IgD-negative memory B cell (primary cell): ENCODE data around the gene PAK5. TPM values are rescaled to one million over a fixed set of nuclear protein-coding genes. Genes with fewer than 3 reads are reported as not detected.

Experiments
- H3K27ac Mint-ChIP-seq, 3 donors: one replicate each; pipeline ENCODE4 v1.8.0; 2020 to 2022; ENCODE audit warnings: mild to moderate bottlenecking in 3 of 3, mixed read lengths in 3 of 3, moderate library complexity in 1 of 3
- H3K27me3 Mint-ChIP-seq: one replicate; pipeline ENCODE4 v1.8.0; 2021; ENCODE audit warnings: mixed read lengths
- H3K36me3 Mint-ChIP-seq: one replicate; pipeline ENCODE4 v1.8.0; 2020; ENCODE audit warnings: mild to moderate bottlenecking, mixed read lengths
- H3K4me1 Mint-ChIP-seq, 3 donors: one replicate each; pipeline ENCODE4 v1.8.0; 2020 to 2022; ENCODE audit warnings: mixed read lengths in 3 of 3, mild to moderate bottlenecking in 1 of 3
- H3K4me3 Mint-ChIP-seq, 4 donors: one replicate each; pipeline ENCODE4 v1.8.0; 2020 to 2022; ENCODE audit warnings: mild to moderate bottlenecking in 4 of 4, mixed read lengths in 4 of 4, moderate library complexity in 3 of 4
- H3K9me3 Mint-ChIP-seq, 3 donors: one replicate each; pipeline ENCODE4 v1.8.0; 2020 to 2021; ENCODE audit warnings: mixed read lengths in 3 of 3, mild to moderate bottlenecking in 1 of 3
- polyA plus RNA-seq: library from polyadenylated mRNA; unstranded; fragments of 300-500 nt; fragmentation: Illumina TruSeq; gene quantifications from one replicate; pipeline ENCODE4 v1.2.3, GENCODE V29; 2021

PAK5 gene
- polyA plus RNA-seq, 1 donor from 2014 or later: not detected

DNA sequence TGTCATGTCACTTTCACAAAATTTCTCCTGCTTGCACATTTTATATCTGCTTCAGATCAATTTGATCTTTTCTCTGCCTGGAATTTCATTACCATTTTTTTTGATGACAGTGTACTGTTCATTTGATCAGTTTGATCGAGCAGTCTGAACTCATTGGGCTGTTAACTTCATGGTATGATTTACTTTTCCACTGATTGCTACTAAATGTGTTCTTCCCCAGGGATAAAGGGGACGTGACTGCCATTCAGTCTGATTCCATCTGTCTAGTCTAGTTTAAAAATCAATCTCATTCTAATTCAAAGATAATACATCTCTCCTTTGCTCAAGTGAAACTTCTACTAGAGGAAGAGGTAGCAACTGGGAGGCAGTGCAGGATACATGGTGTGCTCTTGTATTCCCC, 303.4 kb downstream of the PAK5 start:
- H3K4me1 Mint-ChIP-seq: no peaks in the 10 kb centered on the region
- H3K9me3 Mint-ChIP-seq: peaks cover 0 to 4% (median 1%) of the 10 kb centered on the region in 3 donors
- no peaks in the 10 kb centered on the region for H3K36me3 Mint-ChIP-seq
- H3K27ac Mint-ChIP-seq: no peak overlapping the region
- no peak overlapping the region for H3K4me3 Mint-ChIP-seq
- H3K27me3 Mint-ChIP-seq: no peaks in the 10 kb centered on the region

DNA sequence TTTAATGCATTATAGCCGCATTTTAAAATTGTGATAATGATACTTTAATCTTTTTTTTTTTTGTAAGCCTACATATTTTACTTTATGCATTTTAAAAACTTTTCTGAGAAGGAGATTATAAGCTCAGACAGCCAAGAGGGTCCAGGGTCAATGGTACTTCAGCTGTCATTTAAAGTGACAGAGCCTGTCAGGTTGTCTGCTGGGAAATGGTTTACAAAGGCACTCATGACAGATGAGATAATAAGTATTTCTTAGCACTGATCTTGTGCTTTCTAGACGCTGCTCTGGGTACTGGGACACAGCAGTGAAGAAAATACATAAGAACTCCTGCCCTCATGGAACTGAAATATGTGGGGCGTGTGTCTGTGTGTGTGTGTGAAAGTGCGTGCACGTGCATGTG, 304.9 kb downstream of the PAK5 start:
- Mint-ChIP-seq H3K4me1 (no peaks in the 10 kb centered on the region), H3K4me3 (no peak overlapping the region), H3K27ac (no peak overlapping the region), H3K36me3 (no peaks in the 10 kb centered on the region), H3K9me3 (peaks cover 0 to 4% (median 1%) of the 10 kb centered on the region in 3 donors), H3K27me3 (no peaks in the 10 kb centered on the region)

DNA sequence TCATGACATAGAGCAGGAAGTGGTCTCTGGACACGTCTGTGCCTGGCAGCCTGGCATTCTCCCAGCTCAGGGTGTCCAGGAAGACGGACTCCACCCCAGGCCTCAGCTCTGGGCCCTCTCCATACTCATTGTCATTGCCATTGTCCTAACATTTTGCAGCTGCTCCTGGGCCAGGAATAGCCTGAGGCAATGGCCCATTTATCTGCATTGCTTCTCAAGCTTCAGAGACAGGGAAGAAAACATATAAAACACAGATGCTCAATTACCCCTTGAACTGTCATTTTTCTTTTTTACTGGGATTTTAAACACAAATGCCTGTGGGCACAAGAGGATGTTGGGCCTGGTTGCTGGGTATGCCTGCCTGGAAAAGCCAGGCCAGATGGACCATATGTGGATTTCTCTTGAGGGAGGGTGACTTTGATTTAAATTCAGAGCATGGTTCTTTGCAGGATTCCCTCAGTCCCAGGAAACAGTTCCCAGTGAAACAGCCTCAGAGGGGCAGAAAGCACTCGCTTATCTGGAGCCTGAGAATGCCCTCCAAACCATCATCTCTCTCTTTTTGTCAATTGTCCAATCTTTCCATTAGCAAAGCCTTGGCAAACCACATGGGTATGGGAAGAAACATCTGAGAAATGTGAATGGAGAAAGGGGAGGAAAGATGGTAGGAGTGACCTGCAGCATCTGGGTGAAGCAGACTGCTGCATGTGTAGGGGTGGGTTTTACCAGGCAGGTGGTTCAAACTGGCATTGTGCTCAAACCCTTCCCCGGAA, 306.6 kb downstream of the PAK5 start:
- Mint-ChIP-seq H3K4me1 (no peaks in the 10 kb centered on the region), H3K27me3 (no peaks in the 10 kb centered on the region), H3K36me3 (no peaks in the 10 kb centered on the region), H3K9me3 (peaks cover 0 to 2% (median 1%) of the 10 kb centered on the region in 3 donors), H3K4me3 (no peak overlapping the region), H3K27ac (no peak overlapping the region)

DNA sequence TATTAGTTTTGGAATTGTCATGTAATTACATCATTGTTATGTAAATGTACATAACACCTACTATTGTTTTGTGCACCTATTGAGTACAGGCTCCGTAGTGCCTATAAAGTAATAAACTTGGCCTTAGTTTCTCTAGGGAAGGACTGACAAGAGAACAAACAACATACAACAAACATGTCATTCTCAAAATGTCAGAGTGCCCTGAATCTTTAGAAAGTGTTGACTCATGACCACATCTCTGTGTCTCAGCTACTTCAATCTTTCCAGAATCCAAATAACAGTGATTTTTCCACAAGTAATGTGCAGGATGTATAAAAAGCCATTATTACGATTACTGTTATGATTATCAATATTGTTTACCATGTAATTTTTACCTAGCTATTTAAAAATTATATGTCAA, 307.3 kb downstream of the PAK5 start:
- Mint-ChIP-seq H3K4me3 (no peak overlapping the region), H3K4me1 (no peaks in the 10 kb centered on the region), H3K27me3 (no peaks in the 10 kb centered on the region), H3K9me3 (peaks cover 0 to under 1% (median 0%) of the 10 kb centered on the region in 3 donors), H3K36me3 (no peaks in the 10 kb centered on the region), H3K27ac (no peak overlapping the region)

DNA sequence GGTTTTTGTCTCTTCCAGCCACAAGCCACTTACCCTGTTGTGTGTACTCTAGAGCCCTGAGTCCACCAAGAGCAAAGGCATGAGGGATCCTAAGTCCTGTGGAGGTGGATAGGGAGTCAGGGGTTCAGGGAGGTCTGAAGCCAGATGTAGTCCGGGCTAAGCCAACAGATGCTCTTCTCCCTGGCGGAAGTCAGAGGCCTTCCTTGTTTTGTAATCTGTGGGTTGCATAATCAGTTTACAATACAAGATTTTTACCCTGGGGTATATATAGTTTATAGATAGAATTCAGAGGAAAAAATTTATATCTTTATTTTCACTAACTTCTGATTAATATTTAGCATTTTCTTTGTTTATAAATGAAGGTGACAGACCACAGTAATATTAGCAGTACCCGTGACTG, 315.2 kb downstream of the PAK5 start:
- Mint-ChIP-seq H3K36me3 (no peaks in the 10 kb centered on the region), H3K9me3 (no peaks in the 10 kb centered on the region), H3K4me1 (no peaks in the 10 kb centered on the region), H3K27ac (no peak overlapping the region), H3K27me3 (peaks cover 7% of the 10 kb centered on the region), H3K4me3 (no peak overlapping the region)

DNA sequence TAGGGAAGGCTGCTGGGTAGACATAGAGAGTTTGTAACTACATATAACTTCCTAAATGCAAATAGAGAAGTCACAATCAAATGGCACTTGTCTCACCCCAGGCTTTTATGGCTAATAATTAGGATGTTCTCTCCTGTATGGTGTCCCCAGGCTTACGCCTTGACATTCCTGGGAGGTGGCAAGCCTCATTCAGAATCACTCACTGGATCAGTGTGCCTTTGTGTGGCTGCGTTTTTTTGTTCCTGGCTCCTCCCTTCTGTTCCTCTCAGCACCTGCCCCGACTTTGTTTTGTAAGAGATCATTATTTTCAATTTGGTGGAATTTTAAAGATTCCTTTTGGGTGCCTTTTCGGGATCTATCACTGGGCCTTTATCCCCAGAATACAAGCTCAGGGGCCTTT, 318.8 kb downstream of the PAK5 start:
- Mint-ChIP-seq H3K27me3 (peaks cover 29% of the 10 kb centered on the region), H3K36me3 (no peaks in the 10 kb centered on the region), H3K4me1 (peaks cover 0 to 2% (median 0%) of the 10 kb centered on the region in 3 donors), H3K27ac (no peak overlapping the region), H3K4me3 (no peak overlapping the region), H3K9me3 (no peaks in the 10 kb centered on the region)

DNA sequence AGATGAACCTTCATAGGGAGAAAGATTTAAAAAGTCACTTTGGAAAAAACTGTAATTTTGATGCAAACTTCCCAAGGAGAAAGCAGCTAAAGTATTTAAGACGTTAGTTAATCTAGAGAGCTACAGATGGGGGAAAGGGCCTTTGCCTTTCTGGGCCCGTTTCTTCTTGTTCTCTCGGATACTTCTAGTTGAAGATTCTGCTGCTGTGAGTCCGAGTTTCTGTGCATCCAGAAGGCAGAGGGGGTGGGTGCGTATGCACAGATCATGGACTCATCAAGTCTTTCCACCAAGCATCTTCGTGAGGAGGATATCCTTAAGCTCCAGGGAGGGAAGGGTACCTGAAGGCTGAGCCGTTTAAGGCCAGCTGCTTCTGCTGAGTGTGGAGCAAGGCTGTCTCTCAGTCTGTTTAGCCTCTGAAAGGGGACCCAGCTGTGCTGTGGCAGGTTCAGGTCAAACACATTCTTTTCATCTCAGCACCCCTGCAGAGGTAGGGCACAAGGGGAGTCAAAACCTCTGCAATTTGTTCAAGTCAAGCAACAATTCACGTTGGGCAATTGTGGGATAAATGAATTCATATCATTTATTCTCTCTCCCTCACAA, 320.2 kb downstream of the PAK5 start:
- Mint-ChIP-seq H3K4me1 (peaks cover 0 to 4% (median 0%) of the 10 kb centered on the region in 3 donors), H3K36me3 (no peaks in the 10 kb centered on the region), H3K4me3 (no peak overlapping the region), H3K9me3 (peaks cover 0 to 2% (median 0%) of the 10 kb centered on the region in 3 donors), H3K27me3 (peaks cover 39% of the 10 kb centered on the region), H3K27ac (no peak overlapping the region)

DNA sequence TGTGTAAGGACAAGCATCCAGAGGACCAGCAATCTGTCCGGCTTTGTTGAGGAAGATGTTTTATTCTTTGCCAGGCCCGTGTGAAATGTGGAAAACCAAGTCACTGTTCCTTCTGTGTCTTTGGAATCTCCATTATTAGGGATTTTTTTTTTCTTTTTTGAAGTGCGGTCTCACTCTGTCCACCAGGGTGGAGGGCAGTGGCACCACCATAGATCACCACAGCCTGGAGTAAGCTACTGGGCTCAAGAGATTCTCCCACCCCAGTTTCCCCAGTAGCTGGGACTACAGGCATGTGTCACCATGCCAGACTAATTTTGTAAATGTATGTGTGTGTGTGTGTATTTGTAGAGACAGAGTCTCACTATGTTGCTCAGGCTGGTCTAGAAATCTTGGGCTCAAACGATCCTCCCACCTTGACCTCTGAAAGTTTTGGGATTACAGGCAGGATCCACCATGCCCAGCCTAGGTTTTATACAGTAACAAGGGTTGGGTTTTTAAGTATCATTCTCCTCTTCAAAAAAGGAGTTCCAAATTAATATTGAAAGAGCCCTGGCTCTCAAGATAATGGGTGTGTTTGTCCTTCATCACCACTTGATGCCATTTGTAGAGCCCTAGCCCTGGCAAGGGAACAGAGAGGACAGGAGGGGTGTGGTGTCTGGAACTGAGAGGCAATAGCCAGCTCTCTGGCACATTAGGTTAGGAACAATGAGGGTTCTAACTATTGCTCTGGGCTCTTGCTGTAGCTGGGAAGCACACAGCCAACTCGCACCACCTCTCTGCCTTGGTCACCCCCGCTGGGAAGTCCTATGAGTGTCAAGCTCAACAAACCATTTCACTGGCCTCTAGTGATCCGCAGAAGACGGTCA, 321.3 kb downstream of the PAK5 start:
- H3K27ac Mint-ChIP-seq: no peak overlapping the region
- H3K27me3 Mint-ChIP-seq: peaks cover 43% of the 10 kb centered on the region
- H3K4me3 Mint-ChIP-seq: no peak overlapping the region
- no peaks in the 10 kb centered on the region for H3K36me3 Mint-ChIP-seq
- H3K9me3 Mint-ChIP-seq: peaks cover 0 to 2% (median 0%) of the 10 kb centered on the region in 3 donors
- peaks cover 0 to 4% (median 0%) of the 10 kb centered on the region in 3 donors for H3K4me1 Mint-ChIP-seq

DNA sequence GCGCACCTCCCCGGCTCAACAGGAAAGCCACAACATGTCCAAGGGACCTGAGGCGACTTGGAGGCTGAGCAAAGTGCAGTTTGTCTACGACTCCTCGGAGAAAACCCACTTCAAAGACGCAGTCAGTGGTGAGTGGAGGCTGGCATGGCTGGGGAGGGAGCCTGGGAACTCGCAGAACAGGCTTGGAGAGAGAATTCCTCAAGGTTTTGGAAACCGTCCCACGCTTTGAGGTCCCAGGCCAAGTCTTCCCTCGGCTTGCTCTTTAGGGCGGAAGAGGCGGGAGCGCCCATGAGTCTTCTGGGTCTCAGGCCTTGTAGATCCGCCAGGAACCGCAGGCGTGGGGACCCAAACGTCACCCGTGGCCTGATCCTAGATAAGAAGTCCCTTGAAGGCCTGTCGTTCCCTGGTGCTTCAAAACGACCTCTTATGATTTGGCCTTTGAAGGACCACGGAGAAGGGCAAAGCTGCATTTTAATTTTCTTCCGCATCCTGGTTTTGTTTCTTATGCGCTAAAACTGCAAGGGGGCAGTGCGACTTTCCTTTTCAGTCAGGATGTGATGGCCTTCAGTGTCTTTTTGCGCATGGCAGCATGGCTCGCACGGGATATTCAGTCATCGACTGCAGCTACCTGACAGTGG, 322.5 kb downstream of the PAK5 start:
- H3K27ac Mint-ChIP-seq: no peak overlapping the region
- H3K9me3 Mint-ChIP-seq: peaks cover 0 to 2% (median 0%) of the 10 kb centered on the region in 3 donors
- peak overlapping the region in 2 of 4 donors; percentile 41 to 60 for H3K4me3 Mint-ChIP-seq
- H3K36me3 Mint-ChIP-seq: no peaks in the 10 kb centered on the region
- peaks cover 0 to 4% (median 0%) of the 10 kb centered on the region in 3 donors for H3K4me1 Mint-ChIP-seq
- peaks cover 47% of the 10 kb centered on the region for H3K27me3 Mint-ChIP-seq

DNA sequence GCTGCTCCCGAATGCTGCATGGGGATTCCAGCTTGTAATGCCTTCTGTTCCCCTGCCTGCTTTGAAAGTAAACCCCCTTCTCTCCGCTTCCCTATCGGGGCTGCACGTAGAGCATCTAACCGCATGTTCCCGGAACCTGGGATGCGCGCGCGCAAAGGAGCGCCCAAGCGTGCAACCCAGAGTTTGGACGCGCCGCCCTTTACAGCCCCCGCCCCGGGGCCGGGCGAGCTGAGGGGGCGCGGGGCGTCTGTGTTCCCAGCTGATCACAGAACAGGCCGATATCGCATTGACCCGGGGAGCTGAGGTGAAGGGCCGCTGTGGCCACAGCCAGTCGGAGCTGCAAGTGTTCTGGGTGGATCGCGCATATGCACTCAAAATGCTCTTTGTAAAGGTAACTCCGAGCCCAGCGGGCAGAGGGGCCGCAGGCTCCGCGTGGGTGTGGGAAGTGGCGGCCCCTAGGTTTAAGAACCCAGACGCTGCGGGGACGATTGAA, 323.1 kb downstream of the PAK5 start:
- Mint-ChIP-seq H3K36me3 (no peaks in the 10 kb centered on the region), H3K4me3 (peak overlapping the region in 2 of 4 donors; percentile 52 to 60), H3K4me1 (peaks cover 0 to 5% (median 1%) of the 10 kb centered on the region in 3 donors), H3K27ac (no peak overlapping the region), H3K27me3 (peaks cover 47% of the 10 kb centered on the region), H3K9me3 (peaks cover 0 to 2% (median 0%) of the 10 kb centered on the region in 3 donors)

DNA sequence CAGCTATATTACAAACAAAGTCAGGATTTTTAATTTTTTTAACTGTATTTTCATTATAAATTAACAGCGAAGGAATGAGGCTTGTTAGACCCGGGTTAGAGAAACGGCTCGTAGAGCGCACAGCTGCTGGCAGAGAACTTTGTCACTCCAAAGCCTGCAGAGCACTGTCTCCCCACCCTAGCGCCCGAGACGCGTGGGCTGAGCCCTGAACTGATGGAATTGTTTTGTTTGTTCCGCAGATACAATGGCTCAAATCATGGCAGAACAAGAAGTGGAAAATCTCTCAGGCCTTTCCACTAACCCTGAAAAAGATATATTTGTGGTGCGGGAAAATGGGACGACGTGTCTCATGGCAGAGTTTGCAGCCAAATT, 323.7 kb downstream of the PAK5 start:
- peaks cover 0 to 2% (median 0%) of the 10 kb centered on the region in 3 donors for H3K9me3 Mint-ChIP-seq
- no peak overlapping the region for H3K27ac Mint-ChIP-seq
- H3K27me3 Mint-ChIP-seq: peaks cover 46% of the 10 kb centered on the region
- no peak overlapping the region for H3K4me3 Mint-ChIP-seq
- H3K4me1 Mint-ChIP-seq: peaks cover 0 to 6% (median 2%) of the 10 kb centered on the region in 3 donors
- no peaks in the 10 kb centered on the region for H3K36me3 Mint-ChIP-seq

DNA sequence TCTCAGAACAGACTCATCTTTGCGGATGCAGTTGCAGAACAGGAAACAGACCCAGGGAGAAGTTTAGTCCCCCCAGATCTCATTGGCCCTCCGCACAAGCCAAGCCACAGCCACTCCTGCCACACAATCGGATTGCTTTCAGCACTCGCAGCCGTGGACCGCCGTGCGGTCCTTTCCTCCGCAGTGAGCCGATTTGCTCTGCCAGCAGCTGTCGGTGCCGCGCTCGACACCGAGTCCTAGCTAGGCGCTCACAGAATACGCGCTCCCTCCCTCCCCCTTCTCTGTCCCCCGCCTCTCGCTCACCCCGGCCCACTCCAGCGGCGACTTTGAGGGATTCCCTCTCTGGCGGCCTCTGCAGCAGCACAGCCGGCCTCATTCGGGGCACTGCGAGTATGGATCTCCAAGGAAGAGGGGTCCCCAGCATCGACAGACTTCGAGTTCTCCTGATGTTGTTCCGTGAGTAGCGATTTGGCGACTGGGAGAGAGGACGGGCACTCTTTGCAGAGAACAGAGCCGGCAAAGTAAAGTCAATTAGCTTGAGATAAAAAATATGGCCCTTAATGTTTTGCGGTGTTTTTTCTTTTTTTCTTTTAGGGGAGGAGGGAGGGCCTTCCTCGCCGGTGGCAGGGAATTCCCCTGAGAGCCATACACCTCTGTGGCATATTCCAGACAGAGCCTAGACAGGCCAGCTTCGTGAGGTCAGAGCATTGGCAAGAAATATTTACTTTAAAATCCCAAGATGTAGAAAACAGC, 324.2 kb downstream of the PAK5 start, which contains the start of gene LAMP5:
Gene LAMP5 (plus strand): TSS at position 130 of the 753 bp plus-strand sequence. CDS start 263 bp downstream, at position 393.
- peaks cover 48% of the 10 kb centered on the region for H3K27me3 Mint-ChIP-seq
- peaks cover 0 to 6% (median 2%) of the 10 kb centered on the region in 3 donors for H3K4me1 Mint-ChIP-seq
- H3K4me3 Mint-ChIP-seq: peak within 1 kb of the TSS in 1 of 4 donors; percentile 61
- H3K9me3 Mint-ChIP-seq: peaks cover 0 to 2% (median 0%) of the 10 kb centered on the region in 3 donors
- no peak within 1 kb of the TSS for H3K27ac Mint-ChIP-seq
- no peaks in the 10 kb centered on the region for H3K36me3 Mint-ChIP-seq

DNA sequence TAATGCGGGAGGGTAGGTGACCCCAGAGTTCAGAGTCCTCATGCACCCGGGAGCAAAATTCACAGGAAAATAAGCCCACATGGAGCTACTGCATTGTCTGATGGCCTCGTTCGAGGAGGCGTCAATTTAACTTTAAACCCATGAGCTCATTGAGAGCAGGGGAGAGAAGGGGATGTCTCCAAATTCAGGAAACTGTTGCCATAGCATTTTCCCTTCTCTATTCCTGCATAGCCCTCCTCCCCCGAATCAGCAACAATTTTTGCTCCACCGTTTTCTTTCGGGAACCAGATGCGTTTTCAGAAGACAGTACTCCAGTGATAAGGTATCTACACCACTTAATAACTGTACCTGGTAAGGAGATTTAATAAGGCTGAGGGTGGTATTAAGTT, 324.8 kb downstream of the PAK5 start:
- Mint-ChIP-seq H3K27me3 (peaks cover 52% of the 10 kb centered on the region), H3K9me3 (peaks cover 0 to 4% (median 0%) of the 10 kb centered on the region in 3 donors), H3K4me3 (no peak overlapping the region), H3K27ac (no peak overlapping the region), H3K4me1 (peaks cover 0 to 6% (median 2%) of the 10 kb centered on the region in 3 donors), H3K36me3 (no peaks in the 10 kb centered on the region)

DNA sequence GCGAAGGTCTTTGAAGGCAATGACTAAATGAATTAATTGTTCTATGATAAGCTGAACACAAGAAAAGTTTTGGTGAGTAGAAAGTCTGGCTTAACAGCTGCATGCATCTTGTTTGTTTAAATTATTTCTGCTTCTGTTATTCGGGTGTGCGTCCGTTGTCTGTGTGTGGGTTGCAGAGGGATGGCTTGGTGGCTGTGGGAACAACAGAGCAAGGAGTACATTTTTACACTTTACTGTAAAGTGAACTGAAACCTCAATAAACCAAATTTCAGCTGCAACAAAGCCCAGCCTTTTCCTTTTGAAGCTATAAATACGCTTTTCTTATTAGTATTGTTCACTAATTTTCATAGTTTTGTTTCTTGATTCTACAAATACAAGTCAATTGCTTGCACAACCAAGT, 328.0 kb downstream of the PAK5 start:
- Mint-ChIP-seq H3K27me3 (peaks cover 52% of the 10 kb centered on the region), H3K36me3 (no peaks in the 10 kb centered on the region), H3K4me1 (peaks cover 0 to 4% (median 2%) of the 10 kb centered on the region in 3 donors), H3K27ac (no peak overlapping the region), H3K9me3 (peaks cover 0 to 4% (median 0%) of the 10 kb centered on the region in 3 donors), H3K4me3 (no peak overlapping the region)
